Right atrium auricular region (tissue), 2 donors: ENCODE results near the gene BZW1. TPM values are rescaled to one million over a fixed set of nuclear protein-coding genes. Genes with fewer than 3 reads are reported as not detected.

ENCODE experiments used
- DNase-seq: peaks from one replicate; pipeline ENCODE4 v3.0.0-alpha.2; 2019; ENCODE audit warnings: low spot score
- H3K27ac ChIP-seq, 2 donors: fragments of 200-600 bp; sonication (generic); 1 replicate in 1 of 2; 2 replicates in 1 of 2; pipeline ENCODE4 v1.5.1; 2016 to 2019
- H3K27me3 ChIP-seq, 2 donors: fragments of 200-600 bp; sonication (generic); one replicate each; pipeline versions ENCODE4 v1.5.1 to v1.6.0; 2017 to 2019
- H3K36me3 ChIP-seq: fragments of 200-600 bp; sonication (generic); one replicate; pipeline ENCODE4 v1.5.1; 2016
- H3K4me1 ChIP-seq, 2 donors: fragments of 200-600 bp; sonication (generic); one replicate each; pipeline versions ENCODE4 v1.5.1 to v1.6.0; 2017 to 2019
- H3K4me3 ChIP-seq, 2 donors: fragments of 200-600 bp; sonication (generic); 1 replicate in 1 of 2; 2 replicates in 1 of 2; pipeline ENCODE4 v1.5.1; 2017 to 2019; ENCODE audit warnings: mild to moderate bottlenecking in 1 of 2, moderate library complexity in 1 of 2
- H3K9me3 ChIP-seq, 2 donors: fragments of 200-600 bp; sonication (generic); one replicate each; pipeline ENCODE4 v1.5.1; 2019
- CTCF ChIP-seq, 2 donors: fragments of 200-600 bp; sonication (generic); IDR thresholded peaks; one replicate each; pipeline ENCODE4 v1.5.1; 2019; ENCODE audit warnings: antibody characterized with exemption in 2 of 2
- total RNA-seq, 2 donors: library from RNA; depleted of rRNA; stranded (reverse); fragments of >200 nt; gene quantifications; one replicate each; pipeline ENCODE4 v1.1.0, GENCODE V29; 2016

Gene BZW1
- total RNA-seq, 2 donors from 2014 or later = 58.0 to 131 TPM

GRCh38 chr2:200871151-200871550 is 59.4 kb downstream of the BZW1 start:
- H3K36me3 ChIP-seq = peaks cover under 1% of the 10 kb centered on the region
- H3K4me3 ChIP-seq = no peak overlapping the region
- DNase-seq = no peak

GRCh38 chr2:200873560-200873959 is 61.9 kb downstream of the BZW1 start:
- no peak for TF ChIP-seq CTCF (IDR thresholded peaks at IDR 0.05)
- H3K4me3 ChIP-seq = no peak overlapping the region
- no peaks in the 10 kb centered on the region for H3K27me3 ChIP-seq
- H3K9me3 ChIP-seq = no peaks in the 10 kb centered on the region
- peaks cover 9% of the 10 kb centered on the region for H3K36me3 ChIP-seq
- no peak overlapping the region for H3K27ac ChIP-seq
- no peak for DNase-seq
- no peaks in the 10 kb centered on the region for H3K4me1 ChIP-seq

More at GRCh38 chr2:200871151-200871550, 59.4 kb downstream of the BZW1 start:
- no peak for TF ChIP-seq CTCF (IDR thresholded peaks at IDR 0.05)
- Histone ChIP-seq H3K27ac (no peak overlapping the region), H3K27me3 (no peaks in the 10 kb centered on the region), H3K9me3 (no peaks in the 10 kb centered on the region), H3K4me1 (peaks cover 0 to 10% of the 10 kb centered on the region in 2 donors)

Other genes with a start within 250 kb of the BZW1 start
- gene AOX1, start 225.9 kb upstream of the BZW1 start, total RNA-seq = 10 to 100 TPM; 12.2 to 48.2 TPM
- gene CLK1, start 52.7 kb downstream of the BZW1 start, total RNA-seq = 10 to 100 TPM; 41.7 to 62.5 TPM
- 10 to 100 TPM in 1 of 2 donors, 1 to 10 TPM in 1; 6.1 to 22.9 TPM for gene PPIL3, start 77.2 kb downstream of the BZW1 start, total RNA-seq
- gene NIF3L1, start 77.5 kb downstream of the BZW1 start, total RNA-seq = 10 to 100 TPM; 16.1 to 16.6 TPM
- gene ORC2, start 151.8 kb downstream of the BZW1 start, total RNA-seq = 10 to 100 TPM in 1 of 2 donors, 1 to 10 TPM in 1; 8.5 to 14.7 TPM